ENCODE results near the gene FAM200C.

Gene FAM200C

DNA sequence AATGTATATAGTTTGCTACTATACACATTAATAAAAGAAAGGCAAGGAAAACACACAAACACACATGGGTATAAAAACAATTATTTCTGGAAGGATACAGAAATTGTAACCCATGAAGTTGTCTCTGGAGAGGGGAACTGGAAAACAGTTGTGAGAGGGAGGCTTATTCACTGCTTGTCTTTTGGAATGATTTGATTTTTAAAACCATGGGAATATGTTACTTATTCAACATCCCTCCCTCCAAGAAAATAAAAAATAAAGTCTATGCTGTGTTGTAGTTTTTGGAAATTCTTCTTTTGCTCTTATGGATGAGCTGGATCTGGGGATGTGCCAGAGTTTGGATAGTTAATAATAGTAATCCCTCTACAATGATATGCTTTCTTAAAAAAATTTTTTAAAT, 23.4 kb downstream of the FAM200C start:
- no peak for ATAC-seq
- TF ChIP-seq ZNF70 (CRISPR knock-in tag; IDR thresholded peaks at IDR 0.05) (no peak), OSR1 (CRISPR knock-in tag; IDR thresholded peaks at IDR 0.05) (no peak), ZC3H10 (CRISPR knock-in tag; IDR thresholded peaks at IDR 0.05) (no peak), ESRRG (CRISPR knock-in tag; IDR thresholded peaks at IDR 0.05) (no peak), GLIS3 (CRISPR knock-in tag; IDR thresholded peaks at IDR 0.05) (no peak), ISL1 (CRISPR knock-in tag; IDR thresholded peaks at IDR 0.05) (no peak)
- TF ChIP-seq, protein P1, sequence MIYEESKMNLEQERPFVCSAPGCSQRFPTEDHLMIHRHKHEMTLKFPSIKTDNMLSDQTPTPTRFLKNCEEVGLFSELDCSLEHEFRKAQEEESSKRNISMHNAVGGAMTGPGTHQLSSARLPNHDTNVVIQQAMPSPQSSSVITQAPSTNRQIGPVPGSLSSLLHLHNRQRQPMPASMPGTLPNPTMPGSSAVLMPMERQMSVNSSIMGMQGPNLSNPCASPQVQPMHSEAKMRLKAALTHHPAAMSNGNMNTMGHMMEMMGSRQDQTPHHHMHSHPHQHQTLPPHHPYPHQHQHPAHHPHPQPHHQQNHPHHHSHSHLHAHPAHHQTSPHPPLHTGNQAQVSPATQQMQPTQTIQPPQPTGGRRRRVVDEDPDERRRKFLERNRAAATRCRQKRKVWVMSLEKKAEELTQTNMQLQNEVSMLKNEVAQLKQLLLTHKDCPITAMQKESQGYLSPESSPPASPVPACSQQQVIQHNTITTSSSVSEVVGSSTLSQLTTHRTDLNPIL (CRISPR knock-in tag; IDR thresholded peaks at IDR 0.05; ENCODE audit: low read depth) = no peak
- TF ChIP-seq, protein P2, sequence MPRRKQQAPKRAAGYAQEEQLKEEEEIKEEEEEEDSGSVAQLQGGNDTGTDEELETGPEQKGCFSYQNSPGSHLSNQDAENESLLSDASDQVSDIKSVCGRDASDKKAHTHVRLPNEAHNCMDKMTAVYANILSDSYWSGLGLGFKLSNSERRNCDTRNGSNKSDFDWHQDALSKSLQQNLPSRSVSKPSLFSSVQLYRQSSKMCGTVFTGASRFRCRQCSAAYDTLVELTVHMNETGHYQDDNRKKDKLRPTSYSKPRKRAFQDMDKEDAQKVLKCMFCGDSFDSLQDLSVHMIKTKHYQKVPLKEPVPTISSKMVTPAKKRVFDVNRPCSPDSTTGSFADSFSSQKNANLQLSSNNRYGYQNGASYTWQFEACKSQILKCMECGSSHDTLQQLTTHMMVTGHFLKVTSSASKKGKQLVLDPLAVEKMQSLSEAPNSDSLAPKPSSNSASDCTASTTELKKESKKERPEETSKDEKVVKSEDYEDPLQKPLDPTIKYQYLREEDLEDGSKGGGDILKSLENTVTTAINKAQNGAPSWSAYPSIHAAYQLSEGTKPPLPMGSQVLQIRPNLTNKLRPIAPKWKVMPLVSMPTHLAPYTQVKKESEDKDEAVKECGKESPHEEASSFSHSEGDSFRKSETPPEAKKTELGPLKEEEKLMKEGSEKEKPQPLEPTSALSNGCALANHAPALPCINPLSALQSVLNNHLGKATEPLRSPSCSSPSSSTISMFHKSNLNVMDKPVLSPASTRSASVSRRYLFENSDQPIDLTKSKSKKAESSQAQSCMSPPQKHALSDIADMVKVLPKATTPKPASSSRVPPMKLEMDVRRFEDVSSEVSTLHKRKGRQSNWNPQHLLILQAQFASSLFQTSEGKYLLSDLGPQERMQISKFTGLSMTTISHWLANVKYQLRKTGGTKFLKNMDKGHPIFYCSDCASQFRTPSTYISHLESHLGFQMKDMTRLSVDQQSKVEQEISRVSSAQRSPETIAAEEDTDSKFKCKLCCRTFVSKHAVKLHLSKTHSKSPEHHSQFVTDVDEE (CRISPR knock-in tag; IDR thresholded peaks at IDR 0.05) = no peak

DNA sequence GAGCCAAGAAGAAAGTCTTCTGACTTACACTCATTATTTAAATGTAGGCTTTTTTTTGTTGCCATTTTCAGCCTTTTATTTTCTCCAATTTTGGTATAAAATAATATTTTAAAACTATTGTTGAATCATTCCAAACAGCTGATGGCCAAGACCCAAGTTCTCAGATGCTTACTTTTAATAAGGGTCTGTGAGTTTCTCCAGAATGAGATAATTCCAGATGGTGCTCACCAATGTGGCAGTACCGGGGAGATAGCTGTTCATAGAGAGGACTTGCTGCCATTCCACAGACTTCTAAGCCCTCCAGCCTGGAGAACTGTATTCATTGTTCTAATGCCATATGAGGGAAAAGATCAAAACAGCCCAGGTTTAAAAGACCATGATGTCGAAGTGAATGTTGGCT, 24.2 kb downstream of the FAM200C start:
- ATAC-seq = no peak
- TF ChIP-seq CSDC2 (CRISPR knock-in tag; IDR thresholded peaks at IDR 0.05) (no peak), ZNF8 (CRISPR knock-in tag; IDR thresholded peaks at IDR 0.05) (no peak), ZNF565 (CRISPR knock-in tag; conservative IDR thresholded peaks at IDR 0.05; ENCODE audit: low read depth) (no peak), TCF4 (CRISPR knock-in tag; IDR thresholded peaks at IDR 0.05; ENCODE audit: borderline replicate concordance) (no peak), PPARA (CRISPR knock-in tag; IDR thresholded peaks at IDR 0.05; ENCODE audit: borderline replicate concordance) (no peak), ESRRG (CRISPR knock-in tag; IDR thresholded peaks at IDR 0.05) (no peak), ZC3H10 (CRISPR knock-in tag; IDR thresholded peaks at IDR 0.05) (no peak), ZFP30 (CRISPR knock-in tag; IDR thresholded peaks at IDR 0.05) (no peak), TOX (CRISPR knock-in tag; IDR thresholded peaks at IDR 0.05; ENCODE audit: borderline replicate concordance) (no peak), ZNF70 (CRISPR knock-in tag; IDR thresholded peaks at IDR 0.05) (no peak), SNAI2 (CRISPR knock-in tag; IDR thresholded peaks at IDR 0.05) (no peak), ARNTL (CRISPR knock-in tag; IDR thresholded peaks at IDR 0.05; ENCODE audit: borderline replicate concordance, low read depth) (no peak), BACH2 (CRISPR knock-in tag; IDR thresholded peaks at IDR 0.05; ENCODE audit: borderline replicate concordance) (no peak), OSR1 (CRISPR knock-in tag; IDR thresholded peaks at IDR 0.05) (no peak), ZFP3 (CRISPR knock-in tag; IDR thresholded peaks at IDR 0.05) (no peak)
- TF ChIP-seq, protein P3, sequence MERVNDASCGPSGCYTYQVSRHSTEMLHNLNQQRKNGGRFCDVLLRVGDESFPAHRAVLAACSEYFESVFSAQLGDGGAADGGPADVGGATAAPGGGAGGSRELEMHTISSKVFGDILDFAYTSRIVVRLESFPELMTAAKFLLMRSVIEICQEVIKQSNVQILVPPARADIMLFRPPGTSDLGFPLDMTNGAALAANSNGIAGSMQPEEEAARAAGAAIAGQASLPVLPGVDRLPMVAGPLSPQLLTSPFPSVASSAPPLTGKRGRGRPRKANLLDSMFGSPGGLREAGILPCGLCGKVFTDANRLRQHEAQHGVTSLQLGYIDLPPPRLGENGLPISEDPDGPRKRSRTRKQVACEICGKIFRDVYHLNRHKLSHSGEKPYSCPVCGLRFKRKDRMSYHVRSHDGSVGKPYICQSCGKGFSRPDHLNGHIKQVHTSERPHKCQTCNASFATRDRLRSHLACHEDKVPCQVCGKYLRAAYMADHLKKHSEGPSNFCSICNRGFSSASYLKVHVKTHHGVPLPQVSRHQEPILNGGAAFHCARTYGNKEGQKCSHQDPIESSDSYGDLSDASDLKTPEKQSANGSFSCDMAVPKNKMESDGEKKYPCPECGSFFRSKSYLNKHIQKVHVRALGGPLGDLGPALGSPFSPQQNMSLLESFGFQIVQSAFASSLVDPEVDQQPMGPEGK (CRISPR knock-in tag; IDR thresholded peaks at IDR 0.05; ENCODE audit: borderline replicate concordance) = no peak
- TF ChIP-seq, protein P1 (CRISPR knock-in tag; IDR thresholded peaks at IDR 0.05; ENCODE audit: low read depth) = no peak
- TF ChIP-seq, protein P4, sequence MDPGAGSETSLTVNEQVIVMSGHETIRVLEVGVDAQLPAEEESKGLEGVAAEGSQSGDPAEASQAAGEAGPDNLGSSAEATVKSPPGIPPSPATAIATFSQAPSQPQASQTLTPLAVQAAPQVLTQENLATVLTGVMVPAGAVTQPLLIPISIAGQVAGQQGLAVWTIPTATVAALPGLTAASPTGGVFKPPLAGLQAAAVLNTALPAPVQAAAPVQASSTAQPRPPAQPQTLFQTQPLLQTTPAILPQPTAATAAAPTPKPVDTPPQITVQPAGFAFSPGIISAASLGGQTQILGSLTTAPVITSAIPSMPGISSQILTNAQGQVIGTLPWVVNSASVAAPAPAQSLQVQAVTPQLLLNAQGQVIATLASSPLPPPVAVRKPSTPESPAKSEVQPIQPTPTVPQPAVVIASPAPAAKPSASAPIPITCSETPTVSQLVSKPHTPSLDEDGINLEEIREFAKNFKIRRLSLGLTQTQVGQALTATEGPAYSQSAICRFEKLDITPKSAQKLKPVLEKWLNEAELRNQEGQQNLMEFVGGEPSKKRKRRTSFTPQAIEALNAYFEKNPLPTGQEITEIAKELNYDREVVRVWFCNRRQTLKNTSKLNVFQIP (CRISPR knock-in tag; IDR thresholded peaks at IDR 0.05; ENCODE audit: borderline replicate concordance, low read depth) = no peak
- TF ChIP-seq, protein P2 (CRISPR knock-in tag; IDR thresholded peaks at IDR 0.05) = no peak
